ENCODE data around the gene NTN3.

NTN3 gene

DNA sequence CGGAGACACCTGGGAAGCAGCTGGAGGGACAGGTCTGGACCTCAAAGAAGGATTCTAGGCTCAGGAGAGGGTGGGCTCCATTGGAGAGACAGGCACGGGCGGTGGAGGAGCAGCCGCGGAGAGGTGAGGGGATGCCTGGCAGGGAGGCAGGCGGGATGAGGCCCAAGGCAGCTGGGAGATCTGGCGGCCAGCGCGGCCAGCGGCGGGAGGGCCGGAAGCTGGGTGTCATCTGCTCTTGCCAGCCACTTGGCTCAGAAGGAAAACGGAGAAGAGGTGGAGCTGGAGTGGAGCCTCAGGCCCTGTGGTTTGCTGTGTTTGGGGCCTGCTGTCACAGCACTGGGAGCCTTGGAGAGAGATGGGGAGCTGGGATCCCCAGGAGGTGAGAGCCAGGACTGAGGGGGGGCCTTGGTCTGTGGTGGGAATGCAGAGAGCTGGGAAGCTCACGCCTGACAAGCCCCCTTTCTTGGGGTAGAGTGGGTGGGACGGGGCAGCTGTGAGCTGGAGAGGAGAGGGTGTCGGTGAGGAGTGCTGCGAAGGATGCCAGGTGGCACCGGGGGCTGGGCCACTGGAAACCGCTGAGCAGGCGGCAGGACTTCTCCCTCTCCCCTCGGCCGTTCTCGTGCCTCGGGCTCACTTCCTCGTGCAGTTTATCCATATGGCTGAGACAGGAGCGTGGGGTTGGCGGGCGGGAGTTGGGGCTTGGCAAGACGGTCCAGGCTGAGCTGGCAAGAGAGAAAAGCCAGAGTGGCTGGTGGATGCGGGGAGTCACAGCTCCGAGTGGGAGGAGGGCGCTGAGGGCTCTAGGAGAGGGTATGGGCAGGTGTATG is 11.8 kb downstream of the NTN3 start:
- DNase-seq (ENCODE audit: low read depth): peak; percentile 82
- H3K4me3 ChIP-seq (ENCODE audit: low read length): peak overlapping the region; percentile 59
- TF ChIP-seq, protein P1, sequence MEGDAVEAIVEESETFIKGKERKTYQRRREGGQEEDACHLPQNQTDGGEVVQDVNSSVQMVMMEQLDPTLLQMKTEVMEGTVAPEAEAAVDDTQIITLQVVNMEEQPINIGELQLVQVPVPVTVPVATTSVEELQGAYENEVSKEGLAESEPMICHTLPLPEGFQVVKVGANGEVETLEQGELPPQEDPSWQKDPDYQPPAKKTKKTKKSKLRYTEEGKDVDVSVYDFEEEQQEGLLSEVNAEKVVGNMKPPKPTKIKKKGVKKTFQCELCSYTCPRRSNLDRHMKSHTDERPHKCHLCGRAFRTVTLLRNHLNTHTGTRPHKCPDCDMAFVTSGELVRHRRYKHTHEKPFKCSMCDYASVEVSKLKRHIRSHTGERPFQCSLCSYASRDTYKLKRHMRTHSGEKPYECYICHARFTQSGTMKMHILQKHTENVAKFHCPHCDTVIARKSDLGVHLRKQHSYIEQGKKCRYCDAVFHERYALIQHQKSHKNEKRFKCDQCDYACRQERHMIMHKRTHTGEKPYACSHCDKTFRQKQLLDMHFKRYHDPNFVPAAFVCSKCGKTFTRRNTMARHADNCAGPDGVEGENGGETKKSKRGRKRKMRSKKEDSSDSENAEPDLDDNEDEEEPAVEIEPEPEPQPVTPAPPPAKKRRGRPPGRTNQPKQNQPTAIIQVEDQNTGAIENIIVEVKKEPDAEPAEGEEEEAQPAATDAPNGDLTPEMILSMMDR (conservative IDR thresholded peaks at IDR 0.05; ENCODE audit: low read length): no peak

DNA sequence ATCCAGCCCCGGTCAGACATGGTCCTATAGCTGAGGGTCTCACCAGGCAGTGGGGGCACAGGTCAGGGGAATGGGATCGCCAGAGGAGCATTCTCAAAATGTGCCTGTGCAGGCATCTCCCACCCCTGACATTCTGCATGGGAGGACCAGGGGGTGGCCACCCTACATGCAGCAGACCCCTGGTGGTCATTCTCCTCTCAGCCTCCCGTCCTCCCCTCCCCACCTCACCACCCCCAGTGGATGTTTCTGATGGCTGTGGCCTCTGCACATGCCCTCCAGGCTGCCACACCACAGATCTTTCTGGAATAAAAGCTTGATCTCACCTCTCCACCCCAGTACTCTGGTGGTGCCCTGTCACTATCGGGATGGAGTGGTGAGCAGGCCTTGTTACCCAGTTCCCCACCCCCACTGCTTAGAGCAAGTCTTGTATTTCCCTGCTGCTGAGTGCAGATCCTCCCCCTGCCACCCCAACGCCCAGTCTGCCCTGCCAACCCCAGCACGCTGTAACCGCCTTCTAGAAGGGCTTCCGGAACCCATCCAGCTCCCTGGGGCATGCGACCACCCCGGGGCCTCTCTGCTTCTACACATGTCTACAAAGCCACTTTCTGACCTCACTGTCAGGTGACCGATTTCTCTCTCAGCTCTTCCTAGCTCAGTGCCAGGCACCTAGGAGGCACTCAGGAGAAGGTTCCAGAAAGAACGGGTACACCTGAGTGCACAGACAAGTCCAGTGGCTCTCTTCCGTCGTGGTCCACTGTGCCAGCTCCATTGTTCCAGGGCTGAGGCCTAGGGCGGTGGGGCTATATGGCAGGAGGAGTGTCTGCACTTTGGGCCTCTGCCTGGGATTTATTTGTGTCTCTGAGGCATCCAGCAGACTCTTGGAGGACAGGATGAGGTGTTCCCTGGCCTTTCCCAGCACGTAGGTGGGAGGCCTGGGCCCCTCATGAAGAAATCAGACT is 13.1 kb downstream of the NTN3 start:
- peak overlapping the region; percentile 59; the same call in 1 of the 2 replicates for H3K4me3 ChIP-seq (ENCODE audit: low read length)
- TF ChIP-seq, protein P1 (conservative IDR thresholded peaks at IDR 0.05; ENCODE audit: low read length): no peak
- DNase-seq (ENCODE audit: low read depth): no peak

DNA sequence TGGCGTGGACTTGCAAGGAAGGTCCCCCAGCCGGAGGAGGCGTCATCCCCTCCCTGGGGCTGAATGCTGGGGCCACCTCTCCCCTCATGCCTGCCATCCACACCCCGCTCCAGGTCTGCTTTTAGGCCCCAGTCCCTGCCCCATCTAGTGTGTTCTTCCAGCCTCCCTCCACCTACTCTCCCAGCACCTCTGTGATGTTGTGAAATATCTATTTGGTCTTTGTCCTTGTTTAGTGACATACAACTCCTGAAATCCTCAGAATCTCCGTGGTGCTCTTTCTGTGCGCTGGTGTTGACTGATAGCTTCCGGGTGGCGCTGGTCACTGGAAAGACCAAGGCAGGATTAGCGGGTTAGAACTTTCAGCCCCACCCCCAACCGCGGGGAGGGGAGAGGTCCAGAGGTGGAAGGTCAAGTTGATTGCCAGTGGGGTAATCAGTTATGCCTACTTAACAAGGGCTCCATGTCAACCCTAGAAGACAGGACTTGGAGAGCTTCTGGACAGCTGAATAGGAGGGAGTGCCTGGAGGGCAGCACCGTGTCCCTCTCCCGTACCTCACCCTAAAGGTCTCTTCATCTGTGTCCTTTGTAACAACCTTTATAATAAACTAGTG is 13.9 kb downstream of the NTN3 start:
- TF ChIP-seq, protein P1 (conservative IDR thresholded peaks at IDR 0.05; ENCODE audit: low read length): no peak

DNA sequence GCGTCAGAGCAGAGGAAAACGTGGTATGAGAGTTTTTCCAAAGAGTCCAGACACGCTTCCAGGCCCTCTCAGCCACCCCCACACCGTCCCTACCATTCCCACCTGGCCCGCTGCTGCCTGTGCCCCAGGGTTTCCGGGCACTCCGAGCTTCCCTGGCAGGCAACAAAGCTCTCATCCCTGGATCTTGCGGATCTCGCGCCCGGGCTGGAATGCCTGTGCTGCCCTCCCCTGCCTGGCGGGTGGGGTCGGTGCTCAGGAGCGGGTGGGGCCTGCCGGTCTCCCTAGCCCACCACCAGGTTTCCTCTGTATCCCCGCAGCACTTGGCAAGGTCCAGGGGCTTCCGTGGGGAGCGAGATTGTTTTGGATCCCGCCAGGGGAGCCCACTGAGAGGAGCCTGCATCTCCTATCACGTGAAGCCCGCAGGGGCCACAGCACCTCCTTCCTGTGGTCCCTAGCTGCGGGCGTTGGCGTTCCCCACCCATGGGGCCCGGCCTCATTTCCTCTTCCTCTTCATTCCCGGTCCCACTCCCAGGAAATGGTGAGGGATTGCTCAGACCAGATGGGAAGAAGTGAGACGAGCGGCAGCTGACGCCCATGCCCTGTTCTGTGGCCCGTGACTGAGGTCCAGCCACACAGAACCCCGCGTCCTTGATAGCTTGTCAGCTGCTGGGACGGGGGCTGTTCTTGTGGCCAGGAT is 14.9 kb downstream of the NTN3 start:
- no peak for DNase-seq (ENCODE audit: low read depth)
- H3K4me3 ChIP-seq (ENCODE audit: low read length): no peak overlapping the region
- TF ChIP-seq, protein P1 (conservative IDR thresholded peaks at IDR 0.05; ENCODE audit: low read length): no peak

More for the DNA sequence above, 13.9 kb downstream of the NTN3 start:
- H3K4me3 ChIP-seq (ENCODE audit: low read length): no peak overlapping the region
- no peak for DNase-seq (ENCODE audit: low read depth)

DNA sequence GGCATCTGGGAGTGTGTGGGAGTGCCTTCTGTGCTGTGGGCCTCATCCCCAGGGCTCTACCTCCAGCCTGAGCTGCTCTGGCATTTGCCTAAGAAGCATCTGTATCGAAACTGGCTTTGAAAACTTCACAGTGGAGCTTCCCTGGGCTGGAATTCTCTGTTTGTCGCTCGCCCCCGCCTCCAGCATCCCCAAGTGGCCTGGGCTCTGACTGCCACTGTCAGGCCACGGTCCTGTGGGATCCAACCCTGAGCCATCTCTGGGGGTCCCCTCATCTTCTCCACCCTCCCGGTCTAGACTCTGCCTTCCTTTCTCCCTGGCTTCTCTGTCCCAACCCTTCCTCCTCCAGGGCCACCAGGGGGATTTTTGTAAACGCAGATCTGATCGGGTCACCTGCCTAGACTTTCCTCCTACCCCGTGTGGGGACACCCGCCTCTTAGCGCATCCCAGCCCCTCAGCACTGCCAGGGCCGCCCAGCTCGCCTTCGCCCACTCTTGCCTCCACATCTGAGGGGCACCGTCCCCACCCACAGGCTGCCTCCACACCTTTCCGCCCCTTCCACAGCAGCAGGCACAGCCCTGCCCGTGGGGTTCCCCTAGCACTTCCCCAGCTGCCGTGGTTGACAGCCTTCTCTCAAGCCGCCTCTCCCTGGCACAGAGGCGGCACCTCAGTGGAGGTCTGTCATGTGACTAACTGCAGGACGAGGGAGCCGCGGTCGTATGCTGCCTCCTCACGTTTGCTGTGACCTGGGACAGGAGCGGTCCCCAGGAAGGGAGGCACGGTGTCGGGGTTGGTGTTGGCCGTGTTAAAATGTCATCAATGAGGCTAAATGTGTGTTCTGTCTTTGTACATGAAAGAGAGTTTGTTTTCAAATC is 15.8 kb downstream of the NTN3 start:
- DNase-seq (ENCODE audit: low read depth): no peak
- TF ChIP-seq, protein P1 (conservative IDR thresholded peaks at IDR 0.05; ENCODE audit: low read length): no peak; the same call in 1 of the 2 replicates
- no peak overlapping the region for H3K4me3 ChIP-seq (ENCODE audit: low read length)

DNA sequence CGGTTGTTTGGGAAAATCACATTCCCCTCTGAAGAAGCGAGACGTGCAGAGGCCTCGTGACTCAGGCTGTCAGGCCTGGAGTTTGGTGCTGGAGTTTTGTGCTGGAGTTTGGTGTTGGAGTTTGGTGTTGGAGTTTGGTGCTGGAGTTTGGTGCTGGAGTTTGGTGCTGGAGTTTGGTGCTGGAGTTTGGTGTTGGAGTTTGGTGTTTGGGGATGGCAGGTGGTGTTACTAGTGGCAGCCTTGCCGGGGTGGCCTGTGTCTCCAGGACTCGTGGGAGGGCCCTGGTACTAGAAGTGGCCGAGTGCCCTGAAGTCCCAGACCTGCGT is 16.4 kb downstream of the NTN3 start:
- no peak for DNase-seq (ENCODE audit: low read depth)
- TF ChIP-seq, protein P1 (conservative IDR thresholded peaks at IDR 0.05; ENCODE audit: low read length): no peak

More for the DNA sequence above, 16.4 kb downstream of the NTN3 start:
- no peak overlapping the region for H3K4me3 ChIP-seq (ENCODE audit: low read length)
